ENCODE results near the gene FOXN1. TPM values are rescaled to one million over a fixed set of nuclear protein-coding genes. Genes with fewer than 3 reads are reported as not detected.

The FOXN1 gene
- total and polyA plus RNA-seq, 2 donors (not counting 1 experiment from before 2014, with no cell fraction given), result not detected

GRCh38 chr17:28573521-28573920 is 67.4 kb downstream of the FOXN1 start:
- no peak overlapping the region for H3K4me2 ChIP-seq (ENCODE audit: extremely low read depth, insufficient read depth, low read length)
- no peak overlapping the region for H3K9ac ChIP-seq (ENCODE audit: insufficient read depth, low read length)
- H3K4me1 ChIP-seq (ENCODE audit: control insufficient read depth, extremely low read depth, insufficient read depth, low read length), result peaks cover 4% of the 10 kb centered on the region
- DNase-seq (ENCODE audit: low read depth in 2 of 2), result no peak
- H4K20me1 ChIP-seq (ENCODE audit: control insufficient read depth, extremely low read depth, insufficient read depth, low read length), result no peaks in the 10 kb centered on the region
- peaks cover 12% of the 10 kb centered on the region for H3K79me2 ChIP-seq (ENCODE audit: control insufficient read depth, insufficient read depth, low read length)
- no peak overlapping the region for H3K4me3 ChIP-seq (replicated peaks in 1 of 4; ENCODE audit: control extremely low read depth in 1 of 4, insufficient read depth in 1 of 4, low read depth in 3 of 4, low read length in 4 of 4)
- no peaks in the 10 kb centered on the region for H3K9me3 ChIP-seq (ENCODE audit: control insufficient read depth, insufficient read depth, low read depth, low read length)
- TF ChIP-seq CTCF (conservative IDR thresholded peaks at IDR 0.05 in 1 of 2, IDR thresholded peaks at IDR 0.05 in 1 of 2; ENCODE audit: low read depth in 1 of 2, low read length in 2 of 2) (no peak), EZH2 (IDR thresholded peaks at IDR 0.05; ENCODE audit: low read length, missing control alignments) (no peak)
- H2AFZ ChIP-seq (ENCODE audit: low read length), result no peak overlapping the region
- no peak overlapping the region for H3K27ac ChIP-seq (ENCODE audit: insufficient read depth, low read length)
- peaks cover 6% of the 10 kb centered on the region for H3K36me3 ChIP-seq (ENCODE audit: control insufficient read depth, insufficient read depth, low read length)
- no peaks in the 10 kb centered on the region for H3K27me3 ChIP-seq (ENCODE audit: control insufficient read depth, insufficient read depth, low read length)

DNA sequence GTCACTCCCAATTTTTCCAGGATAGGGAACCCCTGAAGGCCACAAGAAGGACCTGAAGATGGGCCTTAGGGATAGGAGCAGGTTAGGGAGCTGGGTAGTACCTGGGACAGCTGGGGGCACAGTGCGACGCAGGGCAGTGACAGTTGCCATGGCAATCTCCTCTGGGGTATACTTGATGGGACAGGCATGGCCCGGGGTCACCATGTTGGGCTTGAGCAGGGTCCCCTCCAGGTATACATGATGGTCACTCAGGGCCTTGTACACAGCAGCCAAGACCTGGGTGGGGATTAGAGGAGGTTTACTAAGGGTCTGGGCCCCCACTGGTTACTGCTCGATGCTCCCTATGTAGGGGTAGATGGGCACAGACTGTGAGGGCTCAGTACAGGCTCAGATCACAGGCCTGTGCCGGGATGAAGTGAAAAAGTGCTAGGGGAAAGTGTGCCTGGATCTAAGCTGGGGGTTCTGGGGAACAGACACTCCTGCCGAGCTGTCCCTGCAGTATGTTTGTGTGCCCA is 67.9 kb downstream of the FOXN1 start:
- Histone ChIP-seq H4K20me1 (ENCODE audit: control insufficient read depth, extremely low read depth, insufficient read depth, low read length) (no peaks in the 10 kb centered on the region), H3K9ac (ENCODE audit: insufficient read depth, low read length) (no peak overlapping the region), H3K36me3 (ENCODE audit: control insufficient read depth, insufficient read depth, low read length) (peaks cover 7% of the 10 kb centered on the region), H3K79me2 (ENCODE audit: control insufficient read depth, insufficient read depth, low read length) (peaks cover 12% of the 10 kb centered on the region), H3K9me3 (ENCODE audit: control insufficient read depth, insufficient read depth, low read depth, low read length) (no peaks in the 10 kb centered on the region), H2AFZ (ENCODE audit: low read length) (no peak overlapping the region), H3K4me1 (ENCODE audit: control insufficient read depth, extremely low read depth, insufficient read depth, low read length) (peaks cover 4% of the 10 kb centered on the region), H3K4me2 (ENCODE audit: extremely low read depth, insufficient read depth, low read length) (no peak overlapping the region), H3K27me3 (ENCODE audit: control insufficient read depth, insufficient read depth, low read length) (no peaks in the 10 kb centered on the region), H3K27ac (ENCODE audit: insufficient read depth, low read length) (no peak overlapping the region), H3K4me3 (replicated peaks in 1 of 4; ENCODE audit: control extremely low read depth in 1 of 4, insufficient read depth in 1 of 4, low read depth in 3 of 4, low read length in 4 of 4) (no peak overlapping the region)
- TF ChIP-seq EZH2 (IDR thresholded peaks at IDR 0.05; ENCODE audit: low read length, missing control alignments) (no peak), CTCF (conservative IDR thresholded peaks at IDR 0.05 in 1 of 2, IDR thresholded peaks at IDR 0.05 in 1 of 2; ENCODE audit: low read depth in 1 of 2, low read length in 2 of 2) (no peak)
- DNase-seq (ENCODE audit: low read depth in 2 of 2), result no peak

GRCh38 chr17:28574526-28574925 is 68.4 kb downstream of the FOXN1 start:
- H3K4me3 ChIP-seq (replicated peaks in 1 of 4; ENCODE audit: control extremely low read depth in 1 of 4, insufficient read depth in 1 of 4, low read depth in 3 of 4, low read length in 4 of 4), result no peak overlapping the region
- TF ChIP-seq CTCF (conservative IDR thresholded peaks at IDR 0.05 in 1 of 2, IDR thresholded peaks at IDR 0.05 in 1 of 2; ENCODE audit: low read depth in 1 of 2, low read length in 2 of 2) (no peak), EZH2 (IDR thresholded peaks at IDR 0.05; ENCODE audit: low read length, missing control alignments) (no peak)
- no peaks in the 10 kb centered on the region for H3K27me3 ChIP-seq (ENCODE audit: control insufficient read depth, insufficient read depth, low read length)
- H3K79me2 ChIP-seq (ENCODE audit: control insufficient read depth, insufficient read depth, low read length), result peaks cover 10% of the 10 kb centered on the region
- H3K36me3 ChIP-seq (ENCODE audit: control insufficient read depth, insufficient read depth, low read length), result peaks cover 9% of the 10 kb centered on the region
- no peak overlapping the region for H3K4me2 ChIP-seq (ENCODE audit: extremely low read depth, insufficient read depth, low read length)
- H3K9me3 ChIP-seq (ENCODE audit: control insufficient read depth, insufficient read depth, low read depth, low read length), result no peaks in the 10 kb centered on the region
- no peak overlapping the region for H3K27ac ChIP-seq (ENCODE audit: insufficient read depth, low read length)
- no peak for DNase-seq (ENCODE audit: low read depth in 2 of 2)
- peaks cover 4% of the 10 kb centered on the region for H3K4me1 ChIP-seq (ENCODE audit: control insufficient read depth, extremely low read depth, insufficient read depth, low read length)
- no peak overlapping the region for H2AFZ ChIP-seq (ENCODE audit: low read length)
- H3K9ac ChIP-seq (ENCODE audit: insufficient read depth, low read length), result no peak overlapping the region
- H4K20me1 ChIP-seq (ENCODE audit: control insufficient read depth, extremely low read depth, insufficient read depth, low read length), result no peaks in the 10 kb centered on the region

Data from fibroblast of lung (primary cell).